ENCODE measurements around the gene TM7SF2. TPM values are rescaled to one million over a fixed set of nuclear protein-coding genes. Genes with fewer than 3 reads are reported as not detected.

Gene TM7SF2
- total and polyA plus RNA-seq, 2 of the 13 experiments (the other 11 are each of a cell fraction or from before 2014, with no cell fraction given) = 56.0 to 66.9 TPM

DNA sequence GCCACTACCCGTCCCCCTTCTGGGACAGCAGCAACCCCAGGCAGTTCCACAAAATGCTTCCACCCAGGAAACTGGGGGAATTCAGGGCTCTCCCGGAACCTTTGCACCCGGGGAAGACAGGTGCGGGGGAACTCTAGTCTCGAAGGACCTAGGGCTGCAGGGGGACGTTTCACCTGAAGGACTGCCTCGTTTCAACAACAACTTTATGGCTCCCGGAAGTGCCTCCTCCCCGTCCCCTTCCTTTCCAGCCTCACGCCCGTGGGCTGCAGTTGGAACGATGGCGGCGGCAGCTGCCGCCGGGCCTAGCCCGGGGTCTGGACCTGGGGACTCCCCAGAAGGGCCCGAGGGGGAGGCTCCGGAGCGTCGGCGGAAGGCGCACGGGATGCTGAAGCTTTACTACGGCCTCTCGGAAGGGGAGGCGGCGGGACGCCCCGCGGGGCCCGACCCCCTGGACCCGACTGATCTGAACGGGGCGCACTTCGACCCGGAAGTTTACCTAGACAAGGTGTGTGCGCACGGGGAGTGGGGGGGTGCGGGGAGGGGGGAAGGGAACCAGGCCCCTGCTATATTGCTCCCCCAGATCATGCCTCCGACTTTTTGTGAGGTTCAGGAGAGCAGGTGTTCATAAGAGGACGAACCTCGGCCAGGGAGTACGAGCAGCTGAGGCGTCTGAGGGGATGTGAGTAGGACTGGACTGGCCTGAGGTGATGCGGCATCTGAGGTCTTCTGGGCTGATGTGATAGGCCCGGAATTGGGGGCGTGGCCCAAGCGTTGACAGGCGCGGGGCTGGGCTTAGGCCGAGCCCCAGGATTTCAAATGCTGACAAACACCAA lies 15.5 kb upstream of the TM7SF2 start, which contains the start of gene VPS51 (continued):
- TF ChIP-seq, protein P1, sequence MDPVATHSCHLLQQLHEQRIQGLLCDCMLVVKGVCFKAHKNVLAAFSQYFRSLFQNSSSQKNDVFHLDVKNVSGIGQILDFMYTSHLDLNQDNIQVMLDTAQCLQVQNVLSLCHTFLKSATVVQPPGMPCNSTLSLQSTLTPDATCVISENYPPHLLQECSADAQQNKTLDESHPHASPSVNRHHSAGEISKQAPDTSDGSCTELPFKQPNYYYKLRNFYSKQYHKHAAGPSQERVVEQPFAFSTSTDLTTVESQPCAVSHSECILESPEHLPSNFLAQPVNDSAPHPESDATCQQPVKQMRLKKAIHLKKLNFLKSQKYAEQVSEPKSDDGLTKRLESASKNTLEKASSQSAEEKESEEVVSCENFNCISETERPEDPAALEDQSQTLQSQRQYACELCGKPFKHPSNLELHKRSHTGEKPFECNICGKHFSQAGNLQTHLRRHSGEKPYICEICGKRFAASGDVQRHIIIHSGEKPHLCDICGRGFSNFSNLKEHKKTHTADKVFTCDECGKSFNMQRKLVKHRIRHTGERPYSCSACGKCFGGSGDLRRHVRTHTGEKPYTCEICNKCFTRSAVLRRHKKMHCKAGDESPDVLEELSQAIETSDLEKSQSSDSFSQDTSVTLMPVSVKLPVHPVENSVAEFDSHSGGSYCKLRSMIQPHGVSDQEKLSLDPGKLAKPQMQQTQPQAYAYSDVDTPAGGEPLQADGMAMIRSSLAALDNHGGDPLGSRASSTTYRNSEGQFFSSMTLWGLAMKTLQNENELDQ (CRISPR knock-in tag; IDR thresholded peaks at IDR 0.05; ENCODE audit: borderline replicate concordance) = no peak
- no peak for TF ChIP-seq AKAP8 (CRISPR knock-in tag; IDR thresholded peaks at IDR 0.05)
- TF ChIP-seq ZNF34 (CRISPR knock-in tag; IDR thresholded peaks at IDR 0.05; ENCODE audit: borderline replicate concordance) = no peak; the same call in 1 of the 2 replicates
- peak; percentile 75; the same call in 1 of the 2 replicates for TF ChIP-seq NAIF1 (CRISPR knock-in tag; IDR thresholded peaks at IDR 0.05; ENCODE audit: borderline replicate concordance)
- TF ChIP-seq THAP11 (CRISPR knock-in tag; IDR thresholded peaks at IDR 0.05) = peak; percentile 94
- 0 out of 2 replicates have a peak, but pooled peaks have one; percentile 69 for TF ChIP-seq U2AF2 (IDR thresholded peaks at IDR 0.05; ENCODE audit: low read depth, low read length)
- TF ChIP-seq ZFY (CRISPR knock-in tag; IDR thresholded peaks at IDR 0.05) = peak; percentile 93
- peak; percentile 83 to 88 for TF ChIP-seq POLR2A (IDR thresholded peaks at IDR 0.05; ENCODE audit: insufficient read depth in 1 of 2, low read depth in 2 of 2, low read length in 2 of 2)
- TF ChIP-seq ZMYM4 (CRISPR knock-in tag; IDR thresholded peaks at IDR 0.05) = 0 out of 2 replicates have a peak, but pooled peaks have one; percentile 40
- peak; percentile 25; the same call in 1 of the 2 replicates for TF ChIP-seq TCF7 (IDR thresholded peaks at IDR 0.05; ENCODE audit: low read depth)
- peak; percentile 91 for TF ChIP-seq YY1 (IDR thresholded peaks at IDR 0.05; ENCODE audit: insufficient read depth, insufficient replicate concordance, low read depth, low read length)
- TF ChIP-seq, protein P2, sequence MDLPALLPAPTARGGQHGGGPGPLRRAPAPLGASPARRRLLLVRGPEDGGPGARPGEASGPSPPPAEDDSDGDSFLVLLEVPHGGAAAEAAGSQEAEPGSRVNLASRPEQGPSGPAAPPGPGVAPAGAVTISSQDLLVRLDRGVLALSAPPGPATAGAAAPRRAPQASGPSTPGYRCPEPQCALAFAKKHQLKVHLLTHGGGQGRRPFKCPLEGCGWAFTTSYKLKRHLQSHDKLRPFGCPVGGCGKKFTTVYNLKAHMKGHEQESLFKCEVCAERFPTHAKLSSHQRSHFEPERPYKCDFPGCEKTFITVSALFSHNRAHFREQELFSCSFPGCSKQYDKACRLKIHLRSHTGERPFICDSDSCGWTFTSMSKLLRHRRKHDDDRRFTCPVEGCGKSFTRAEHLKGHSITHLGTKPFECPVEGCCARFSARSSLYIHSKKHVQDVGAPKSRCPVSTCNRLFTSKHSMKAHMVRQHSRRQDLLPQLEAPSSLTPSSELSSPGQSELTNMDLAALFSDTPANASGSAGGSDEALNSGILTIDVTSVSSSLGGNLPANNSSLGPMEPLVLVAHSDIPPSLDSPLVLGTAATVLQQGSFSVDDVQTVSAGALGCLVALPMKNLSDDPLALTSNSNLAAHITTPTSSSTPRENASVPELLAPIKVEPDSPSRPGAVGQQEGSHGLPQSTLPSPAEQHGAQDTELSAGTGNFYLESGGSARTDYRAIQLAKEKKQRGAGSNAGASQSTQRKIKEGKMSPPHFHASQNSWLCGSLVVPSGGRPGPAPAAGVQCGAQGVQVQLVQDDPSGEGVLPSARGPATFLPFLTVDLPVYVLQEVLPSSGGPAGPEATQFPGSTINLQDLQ (CRISPR knock-in tag; IDR thresholded peaks at IDR 0.05) = peak; percentile 75; the same call in 1 of the 2 replicates
- TF ChIP-seq KDM1A (CRISPR knock-in tag; IDR thresholded peaks at IDR 0.05) = no peak
- TF ChIP-seq KAT7 (CRISPR knock-in tag; IDR thresholded peaks at IDR 0.05; ENCODE audit: borderline replicate concordance) = peak; percentile 41; the same call in 1 of the 2 replicates
- TF ChIP-seq NR2F1 (CRISPR knock-in tag; IDR thresholded peaks at IDR 0.05) = peak in 1 of 2 experiments; percentile 45; a peak in 1 of 4 replicates
- TF ChIP-seq, protein P3, sequence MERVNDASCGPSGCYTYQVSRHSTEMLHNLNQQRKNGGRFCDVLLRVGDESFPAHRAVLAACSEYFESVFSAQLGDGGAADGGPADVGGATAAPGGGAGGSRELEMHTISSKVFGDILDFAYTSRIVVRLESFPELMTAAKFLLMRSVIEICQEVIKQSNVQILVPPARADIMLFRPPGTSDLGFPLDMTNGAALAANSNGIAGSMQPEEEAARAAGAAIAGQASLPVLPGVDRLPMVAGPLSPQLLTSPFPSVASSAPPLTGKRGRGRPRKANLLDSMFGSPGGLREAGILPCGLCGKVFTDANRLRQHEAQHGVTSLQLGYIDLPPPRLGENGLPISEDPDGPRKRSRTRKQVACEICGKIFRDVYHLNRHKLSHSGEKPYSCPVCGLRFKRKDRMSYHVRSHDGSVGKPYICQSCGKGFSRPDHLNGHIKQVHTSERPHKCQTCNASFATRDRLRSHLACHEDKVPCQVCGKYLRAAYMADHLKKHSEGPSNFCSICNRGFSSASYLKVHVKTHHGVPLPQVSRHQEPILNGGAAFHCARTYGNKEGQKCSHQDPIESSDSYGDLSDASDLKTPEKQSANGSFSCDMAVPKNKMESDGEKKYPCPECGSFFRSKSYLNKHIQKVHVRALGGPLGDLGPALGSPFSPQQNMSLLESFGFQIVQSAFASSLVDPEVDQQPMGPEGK (CRISPR knock-in tag; IDR thresholded peaks at IDR 0.05) = peak; percentile 69
- peak; percentile 84 for TF ChIP-seq ZIK1 (CRISPR knock-in tag; IDR thresholded peaks at IDR 0.05; ENCODE audit: borderline replicate concordance, low read depth)

Measured in HepG2 (cell line).